PC-9 (cell line): ENCODE data around the gene LONP1. TPM values are rescaled to one million over a fixed set of nuclear protein-coding genes. Genes with fewer than 3 reads are reported as not detected.

Experiments used
- BruUV-seq: library from RNA; stranded (reverse); fragments of 400-500 nt; replicated peaks from 2 replicates; lab custom pipeline; 2021; lab: Mats Ljungman, UMichigan
- CTCF ChIA-PET: fragments of 300-600 bp; sonication (Branson Sonifier 250); formaldehyde crosslinking; loops from one replicate; lab custom pipeline; 2022; ENCODE audit warnings: antibody characterized with exemption; lab: Charles Lee
- POLR2A ChIA-PET: fragments of 300-600 bp; sonication (Branson Sonifier 250); formaldehyde crosslinking; loops from one replicate; lab custom pipeline; 2022; ENCODE audit warnings: antibody characterized with exemption; ENCODE audit not compliant: unreplicated experiment; lab: Charles Lee
- DNase-seq, 2 experiments: peaks; one replicate each; pipeline versions ENCODE4 v3.0.0 to v3.0.0-alpha.2; 2015 to 2022; ENCODE audit warnings: mixed read lengths in 1 of 2
- H2AFZ ChIP-seq: fragments of 200-600 bp; sonication (generic); 2 replicates; pipeline ENCODE4 v1.8.1; 2017; ENCODE audit warnings: antibody characterized with exemption
- H3F3A ChIP-seq: fragments of 200-600 bp; sonication (generic); 2 replicates; pipeline ENCODE4 v1.8.1; 2017; ENCODE audit warnings: antibody characterized with exemption, mild to moderate bottlenecking, low read depth; ENCODE audit not compliant: insufficient read depth
- H3K27ac ChIP-seq: fragments of 200-600 bp; sonication (generic); 2 replicates; pipeline ENCODE4 v1.6.1; 2016; ENCODE audit warnings: mixed run types
- H3K27me3 ChIP-seq: fragments of 200-600 bp; sonication (generic); 2 replicates; pipeline ENCODE4 v1.6.1; 2016; ENCODE audit warnings: low read depth, mixed run types; ENCODE audit not compliant: insufficient read depth
- H3K36me3 ChIP-seq: fragments of 200-600 bp; sonication (generic); 2 replicates; pipeline ENCODE4 v1.6.1; 2016; ENCODE audit warnings: low read depth, mixed run types
- H3K4me1 ChIP-seq: fragments of 200-600 bp; sonication (generic); replicated peaks from 2 replicates; pipeline ENCODE4 v1.6.1; 2016; ENCODE audit warnings: mixed run types; ENCODE audit not compliant: insufficient read depth
- H3K4me2 ChIP-seq: fragments of 200-600 bp; sonication (generic); 2 replicates; pipeline ENCODE4 v1.6.1; 2017; ENCODE audit warnings: mixed run types
- H3K4me3 ChIP-seq: fragments of 200-600 bp; sonication (generic); 2 replicates; pipeline ENCODE4 v1.6.1; 2016; ENCODE audit warnings: mixed run types
- H3K79me2 ChIP-seq: fragments of 200-600 bp; sonication (generic); 2 replicates; pipeline ENCODE4 v1.6.1; 2017; ENCODE audit warnings: low read depth, mixed run types
- H3K9me2 ChIP-seq: fragments of 200-600 bp; sonication (generic); 2 replicates; pipeline ENCODE4 v1.8.1; 2017; ENCODE audit warnings: mild to moderate bottlenecking; ENCODE audit not compliant: insufficient read depth
- H3K9me3 ChIP-seq: fragments of 200-600 bp; sonication (generic); 2 replicates; pipeline ENCODE4 v1.8.1; 2016; ENCODE audit warnings: low read depth; ENCODE audit not compliant: insufficient read depth
- H4K20me1 ChIP-seq: fragments of 200-600 bp; sonication (generic); 2 replicates; pipeline ENCODE4 v1.8.1; 2017; ENCODE audit not compliant: insufficient read depth
- EZH2 ChIP-seq: fragments of 200-600 bp; sonication (generic); IDR thresholded peaks from 2 replicates; pipeline ENCODE4 v1.8.0; 2017; ENCODE audit warnings: antibody characterized with exemption, low read depth
- intact Hi-C: fragments of 100-400 bp; cut with micrococcal nuclease; formaldehyde crosslinking; loops from one replicate; pipeline ENCODE4 v1.10.0; 2022; ENCODE audit not compliant: unreplicated experiment
- total RNA-seq: library from RNA; stranded (reverse); gene quantifications from 2 replicates; pipeline ENCODE4 v1.2.3, GENCODE V29; 2021
- TF ChIP-seq, protein P1 (sequence below): fragments of 200-600 bp; sonication (generic); conservative IDR thresholded peaks from 2 replicates; pipeline ENCODE4 v1.6.1; 2017; ENCODE audit warnings: mixed run types, antibody characterized with exemption, mild to moderate bottlenecking, moderate library complexity

Gene LONP1
- total RNA-seq, 1 experiment from 2014 or later, result 78.2 TPM

GRCh38 chr19:5727453-5728050 is 7.6 kb upstream of the LONP1 start:
- Histone ChIP-seq H3K4me1 (no peaks in the 10 kb centered on the region), H3K4me2 (no peak overlapping the region), H3K9me3 (no peaks in the 10 kb centered on the region), H3F3A (no peaks in the 10 kb centered on the region), H3K4me3 (no peak overlapping the region), H3K79me2 (no peaks in the 10 kb centered on the region), H3K9me2 (no peaks in the 10 kb centered on the region), H3K36me3 (no peaks in the 10 kb centered on the region), H4K20me1 (no peaks in the 10 kb centered on the region), H3K27me3 (no peaks in the 10 kb centered on the region), H3K27ac (no peak overlapping the region), H2AFZ (no peak overlapping the region)
- no TSS peak for BruUV-seq
- intact Hi-C loops, result no loop called here
- DNase-seq, result no peak
- TF ChIP-seq, protein P1, sequence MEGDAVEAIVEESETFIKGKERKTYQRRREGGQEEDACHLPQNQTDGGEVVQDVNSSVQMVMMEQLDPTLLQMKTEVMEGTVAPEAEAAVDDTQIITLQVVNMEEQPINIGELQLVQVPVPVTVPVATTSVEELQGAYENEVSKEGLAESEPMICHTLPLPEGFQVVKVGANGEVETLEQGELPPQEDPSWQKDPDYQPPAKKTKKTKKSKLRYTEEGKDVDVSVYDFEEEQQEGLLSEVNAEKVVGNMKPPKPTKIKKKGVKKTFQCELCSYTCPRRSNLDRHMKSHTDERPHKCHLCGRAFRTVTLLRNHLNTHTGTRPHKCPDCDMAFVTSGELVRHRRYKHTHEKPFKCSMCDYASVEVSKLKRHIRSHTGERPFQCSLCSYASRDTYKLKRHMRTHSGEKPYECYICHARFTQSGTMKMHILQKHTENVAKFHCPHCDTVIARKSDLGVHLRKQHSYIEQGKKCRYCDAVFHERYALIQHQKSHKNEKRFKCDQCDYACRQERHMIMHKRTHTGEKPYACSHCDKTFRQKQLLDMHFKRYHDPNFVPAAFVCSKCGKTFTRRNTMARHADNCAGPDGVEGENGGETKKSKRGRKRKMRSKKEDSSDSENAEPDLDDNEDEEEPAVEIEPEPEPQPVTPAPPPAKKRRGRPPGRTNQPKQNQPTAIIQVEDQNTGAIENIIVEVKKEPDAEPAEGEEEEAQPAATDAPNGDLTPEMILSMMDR, result no peak
- TF ChIP-seq EZH2, result no peak
- POLR2A ChIA-PET, result no interaction called here
- CTCF ChIA-PET, result interaction anchor here (0.6 kb wide), 1 partner anchor 637 kb away, joined by 3 read pairs; no protein-coding TSS in a partner anchor

DNA sequence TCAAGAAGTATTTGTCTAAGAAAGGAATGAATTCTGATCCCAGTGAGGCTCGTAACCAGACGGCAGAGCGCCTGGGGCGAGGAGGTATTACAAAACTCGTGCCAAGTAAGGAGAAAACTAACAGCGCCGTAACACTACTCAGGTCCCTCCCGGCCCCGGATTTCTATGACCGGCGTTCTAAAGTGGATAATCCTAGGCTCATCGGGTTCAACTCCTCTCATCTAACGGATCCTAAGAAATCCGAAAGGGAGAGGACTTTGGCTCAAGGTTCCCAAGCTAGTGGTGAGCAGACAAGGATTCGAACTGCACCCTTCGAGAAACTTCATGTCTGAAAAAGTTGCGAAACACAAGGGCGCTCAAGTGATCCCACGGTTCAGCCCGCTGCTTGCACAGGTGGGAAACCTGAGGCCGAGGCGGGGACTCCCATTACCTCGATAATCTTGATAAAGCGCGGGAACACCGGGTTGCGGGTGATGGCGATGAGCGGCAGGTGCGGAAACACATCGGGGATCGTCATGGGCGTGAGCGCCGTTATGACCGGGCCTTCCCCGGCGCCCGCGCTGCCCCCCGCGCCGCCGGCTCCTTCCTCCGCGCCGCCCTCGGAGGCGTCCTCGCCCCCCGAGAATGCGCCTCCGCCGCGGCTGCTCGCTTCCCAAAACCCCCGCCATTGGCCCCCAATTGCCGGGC is 529 bp downstream of the LONP1 start:
- intact Hi-C loops, result no loop called here
- peaks cover 9% of the 10 kb centered on the region for H3K4me1 ChIP-seq
- peaks cover 23% of the 10 kb centered on the region for H3F3A ChIP-seq
- ChIA-PET CTCF (interaction anchor here (0.7 kb wide), 1 partner anchor 196 kb away, joined by 4 read pairs; no protein-coding TSS in a partner anchor), POLR2A (interaction anchor here (0.7 to 0.9 kb wide), 2 partner anchors 30 to 65 kb away, joined by 3 to 6 read pairs; partner anchors contain the start of gene RPL36)
- peak overlapping the region; percentile 97 for H3K4me2 ChIP-seq
- no TSS peak for BruUV-seq
- H3K27ac ChIP-seq, result peak overlapping the region; percentile 99
- H3K9me3 ChIP-seq, result no peaks in the 10 kb centered on the region
- TF ChIP-seq, protein P1, result no peak
- no peak for TF ChIP-seq EZH2
- H3K9me2 ChIP-seq, result no peaks in the 10 kb centered on the region
- peak overlapping the region; percentile 87; the same call in 1 of the 2 replicates for H2AFZ ChIP-seq
- peaks cover 4% of the 10 kb centered on the region; the same call in 1 of the 2 replicates for H3K36me3 ChIP-seq
- DNase-seq, result no peak
- peaks cover 50% of the 10 kb centered on the region for H3K79me2 ChIP-seq
- no peaks in the 10 kb centered on the region for H3K27me3 ChIP-seq
- peak overlapping the region; percentile 97 for H3K4me3 ChIP-seq
- peaks cover 25% of the 10 kb centered on the region for H4K20me1 ChIP-seq

DNA sequence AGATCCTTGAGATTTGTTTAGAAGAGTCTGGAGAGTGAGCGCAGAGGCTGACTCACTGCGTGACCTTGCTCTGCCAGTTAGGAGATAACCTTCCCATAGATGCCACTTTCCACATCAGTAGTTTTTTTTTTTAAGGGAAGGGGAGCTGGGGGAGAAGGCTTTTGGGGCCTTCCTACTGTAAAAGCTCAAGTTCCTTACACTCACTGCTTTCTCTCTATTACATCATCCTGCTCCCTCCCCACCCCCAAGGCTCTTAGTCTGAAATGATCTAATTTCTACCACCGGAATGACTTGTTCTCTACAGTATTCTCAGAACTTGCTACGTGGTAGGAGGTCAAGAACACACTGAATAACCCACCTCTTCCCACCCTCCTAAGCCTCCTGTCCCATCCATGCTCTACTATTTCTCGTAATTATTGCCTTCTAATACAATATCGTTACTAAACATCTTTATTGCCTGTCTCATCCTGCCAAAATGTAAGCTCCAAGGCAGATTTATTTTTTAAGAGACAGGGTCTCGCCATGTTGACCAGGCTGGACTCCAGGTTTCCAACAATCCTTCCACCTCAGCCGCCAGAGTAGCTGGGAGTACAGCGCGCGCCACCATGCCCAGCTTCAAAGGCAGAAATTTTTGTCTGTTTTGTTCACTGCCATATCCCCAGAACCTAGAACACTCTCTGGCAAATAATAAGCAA is 1.2 kb downstream of the LONP1 start:
- Histone ChIP-seq H3K79me2 (peaks cover 56% of the 10 kb centered on the region), H3K9me3 (no peaks in the 10 kb centered on the region), H3K36me3 (peaks cover 4% of the 10 kb centered on the region; the same call in 1 of the 2 replicates), H3K27me3 (no peaks in the 10 kb centered on the region), H3K27ac (peak overlapping the region; percentile 99), H2AFZ (no peak overlapping the region), H3K4me3 (peak overlapping the region; percentile 97), H3K4me2 (peak overlapping the region; percentile 97), H3F3A (peaks cover 23% of the 10 kb centered on the region), H3K4me1 (peaks cover 9% of the 10 kb centered on the region), H4K20me1 (peaks cover 32% of the 10 kb centered on the region), H3K9me2 (no peaks in the 10 kb centered on the region)
- intact Hi-C loops, result no loop called here
- DNase-seq, result peak; percentile 39 to 70
- TF ChIP-seq, protein P1, result no peak
- TF ChIP-seq EZH2, result no peak
- POLR2A ChIA-PET, result interaction anchor here (0.5 to 0.7 kb wide), 3 partner anchors 29 to 422 kb away, joined by 3 to 6 read pairs (median 4); partner anchors contain the start of gene RPL36
- TSS peak; percentile 98 for BruUV-seq
- CTCF ChIA-PET, result interaction anchor here (0.6 to 0.7 kb wide), 2 partner anchors 196 to 1145 kb away, joined by 4 to 9 read pairs; no protein-coding TSS in a partner anchor
